HEK293T (cell line): Measurements from ENCODE around the gene ARHGAP10.

ENCODE experiments used
- ARNT ChIP-seq: fragments of 450-650 bp; IDR thresholded peaks from 2 replicates; pipeline ENCODE4 v1.6.1; 2017; ENCODE audit warnings: mild to moderate bottlenecking
- BHLHE40 ChIP-seq: fragments of 450-650 bp; IDR thresholded peaks from 2 replicates; pipeline ENCODE4 v1.6.1; 2016; ENCODE audit warnings: mild to moderate bottlenecking, moderate library complexity, borderline replicate concordance
- CTBP1 ChIP-seq: fragments of 450-650 bp; IDR thresholded peaks from 2 replicates; pipeline ENCODE4 v1.6.1; 2016; ENCODE audit warnings: borderline replicate concordance
- ELF4 ChIP-seq: fragments of 450-650 bp; IDR thresholded peaks from 2 replicates; pipeline ENCODE4 v1.6.1; 2017; ENCODE audit warnings: antibody characterized with exemption
- FOXM1 ChIP-seq: fragments of 450-650 bp; IDR thresholded peaks from 2 replicates; pipeline ENCODE4 v1.6.1; 2017; ENCODE audit warnings: mild to moderate bottlenecking, borderline replicate concordance
- HDGF ChIP-seq: fragments of 450-650 bp; IDR thresholded peaks from 2 replicates; pipeline ENCODE4 v1.6.1; 2017; ENCODE audit warnings: antibody characterized with exemption, borderline replicate concordance
- L3MBTL2 ChIP-seq: fragments of 450-650 bp; conservative IDR thresholded peaks from 2 replicates; pipeline ENCODE4 v1.6.1; 2016; ENCODE audit warnings: mild to moderate bottlenecking
- NFRKB ChIP-seq: fragments of 450-650 bp; IDR thresholded peaks from 2 replicates; pipeline ENCODE4 v1.6.1; 2016; ENCODE audit warnings: mild to moderate bottlenecking, moderate library complexity
- PKNOX1 ChIP-seq: fragments of 450-650 bp; IDR thresholded peaks from 2 replicates; pipeline ENCODE4 v1.6.1; 2016
- SP1 ChIP-seq: fragments of 450-650 bp; IDR thresholded peaks from 2 replicates; pipeline ENCODE4 v1.6.1; 2017
- SUZ12 ChIP-seq: fragments of 450-650 bp; IDR thresholded peaks from 2 replicates; pipeline ENCODE4 v1.6.1; 2016; ENCODE audit warnings: mild to moderate bottlenecking
- TARDBP ChIP-seq: fragments of 450-650 bp; IDR thresholded peaks from 2 replicates; pipeline ENCODE4 v1.6.1; 2016

GRCh38 chr4:148034813-148035212, 302.9 kb downstream of the ARHGAP10 start:
- TF ChIP-seq SP1 (no peak), ARNT (no peak), SUZ12 (no peak), BHLHE40 (no peak), ELF4 (no peak), CTBP1 (no peak), PKNOX1 (no peak), HDGF (no peak), FOXM1 (no peak), NFRKB (no peak), L3MBTL2 (no peak), TARDBP (no peak)
